GM19463 (cell line): ENCODE data around the gene CXCR6.

ENCODE experiments used
- ATAC-seq: cut with Tn5 transposase; IDR thresholded peaks from one replicate; pipeline ENCODE4 v1.9.1; 2021; ENCODE audit warnings: mild to moderate bottlenecking, moderate library complexity; ENCODE audit not compliant: unreplicated experiment

The CXCR6 gene

GRCh38 chr3:45966950-45967640 is 23.8 kb downstream of the CXCR6 start:
- no peak for ATAC-seq

GRCh38 chr3:45967724-45968123 is 24.5 kb downstream of the CXCR6 start:
- ATAC-seq: no peak

GRCh38 chr3:45968149-45968548 is 24.9 kb downstream of the CXCR6 start:
- no peak for ATAC-seq

- ATAC-seq: no peak
Observed at GRCh38 chr3:45968706-45969105, 25.4 kb downstream of the CXCR6 start.

- ATAC-seq: no peak
Observed at GRCh38 chr3:45969116-45969515, 25.9 kb downstream of the CXCR6 start.

GRCh38 chr3:45969953-45970352 is 26.7 kb downstream of the CXCR6 start:
- no peak for ATAC-seq

- no peak for ATAC-seq
Observed at GRCh38 chr3:45972534-45973402, 29.5 kb downstream of the CXCR6 start.

- ATAC-seq: no peak
Observed at GRCh38 chr3:45974686-45975085, 31.4 kb downstream of the CXCR6 start.

GRCh38 chr3:45975686-45976085 is 32.4 kb downstream of the CXCR6 start:
- no peak for ATAC-seq

GRCh38 chr3:45976191-45977091 is 33.2 kb downstream of the CXCR6 start:
- ATAC-seq: no peak

- no peak for ATAC-seq
Observed at GRCh38 chr3:45978006-45978761, 34.9 kb downstream of the CXCR6 start.

GRCh38 chr3:45979378-45979777 is 36.1 kb downstream of the CXCR6 start:
- ATAC-seq: no peak

- ATAC-seq: no peak
Observed at GRCh38 chr3:45980229-45980813, 37.1 kb downstream of the CXCR6 start.

GRCh38 chr3:45980819-45981218 is 37.6 kb downstream of the CXCR6 start:
- ATAC-seq: no peak

GRCh38 chr3:45981346-45982074 is 38.2 kb downstream of the CXCR6 start:
- ATAC-seq: no peak

GRCh38 chr3:45983770-45984169 is 40.5 kb downstream of the CXCR6 start:
- no peak for ATAC-seq

GRCh38 chr3:45984331-45985312 is 41.4 kb downstream of the CXCR6 start:
- no peak for ATAC-seq
